ENCODE data around the gene SHISAL1.

The SHISAL1 gene

GRCh38 chr22:44273175-44273574 lies 39.6 kb downstream of the SHISAL1 start:
- no peak for DNase-seq (ENCODE audit: extremely low read depth, insufficient read length)
- no peak for TF ChIP-seq CTCF (IDR thresholded peaks at IDR 0.05; ENCODE audit: insufficient read depth, low read length, poor library complexity, severe bottlenecking)
- no peaks in the 10 kb centered on the region for H3K36me3 ChIP-seq (ENCODE audit: control insufficient read depth, insufficient read depth, low read length)
- no peak overlapping the region for H3K4me3 ChIP-seq (replicated peaks; ENCODE audit: low read depth, low read length)
- peaks cover 2% of the 10 kb centered on the region for H3K27me3 ChIP-seq (replicated peaks; ENCODE audit: control insufficient read depth, insufficient read depth, low read length)

GRCh38 chr22:44272401-44272771 lies 40.4 kb downstream of the SHISAL1 start:
- H3K36me3 ChIP-seq (ENCODE audit: control insufficient read depth, insufficient read depth, low read length) = no peaks in the 10 kb centered on the region
- H3K27me3 ChIP-seq (replicated peaks; ENCODE audit: control insufficient read depth, insufficient read depth, low read length) = peaks cover 2% of the 10 kb centered on the region
- no peak overlapping the region for H3K4me3 ChIP-seq (replicated peaks; ENCODE audit: low read depth, low read length)
- no peak for TF ChIP-seq CTCF (IDR thresholded peaks at IDR 0.05; ENCODE audit: insufficient read depth, low read length, poor library complexity, severe bottlenecking)
- DNase-seq (ENCODE audit: extremely low read depth, insufficient read length) = no peak

GRCh38 chr22:44271732-44272400 lies 40.9 kb downstream of the SHISAL1 start:
- Histone ChIP-seq H3K36me3 (ENCODE audit: control insufficient read depth, insufficient read depth, low read length) (no peaks in the 10 kb centered on the region), H3K27me3 (replicated peaks; ENCODE audit: control insufficient read depth, insufficient read depth, low read length) (peaks cover 2% of the 10 kb centered on the region), H3K4me3 (replicated peaks; ENCODE audit: low read depth, low read length) (no peak overlapping the region)
- DNase-seq (ENCODE audit: extremely low read depth, insufficient read length) = no peak
- no peak for TF ChIP-seq CTCF (IDR thresholded peaks at IDR 0.05; ENCODE audit: insufficient read depth, low read length, poor library complexity, severe bottlenecking)

GRCh38 chr22:44271010-44271500 lies 41.7 kb downstream of the SHISAL1 start:
- DNase-seq (ENCODE audit: extremely low read depth, insufficient read length) = no peak
- H3K36me3 ChIP-seq (ENCODE audit: control insufficient read depth, insufficient read depth, low read length) = no peaks in the 10 kb centered on the region
- no peak overlapping the region for H3K4me3 ChIP-seq (replicated peaks; ENCODE audit: low read depth, low read length)
- no peak for TF ChIP-seq CTCF (IDR thresholded peaks at IDR 0.05; ENCODE audit: insufficient read depth, low read length, poor library complexity, severe bottlenecking)
- no peaks in the 10 kb centered on the region; the same call in none of the 2 replicates for H3K27me3 ChIP-seq (replicated peaks; ENCODE audit: control insufficient read depth, insufficient read depth, low read length)

- Histone ChIP-seq H3K4me3 (replicated peaks; ENCODE audit: low read depth, low read length) (no peak overlapping the region), H3K27me3 (replicated peaks; ENCODE audit: control insufficient read depth, insufficient read depth, low read length) (no peaks in the 10 kb centered on the region; the same call in none of the 2 replicates), H3K36me3 (ENCODE audit: control insufficient read depth, insufficient read depth, low read length) (no peaks in the 10 kb centered on the region)
- no peak for DNase-seq (ENCODE audit: extremely low read depth, insufficient read length)
- TF ChIP-seq CTCF (IDR thresholded peaks at IDR 0.05; ENCODE audit: insufficient read depth, low read length, poor library complexity, severe bottlenecking) = no peak
Measured at GRCh38 chr22:44270556-44270880, 42.2 kb downstream of the SHISAL1 start.
